NCI-H748 treated with DMSO at 0.1 percent for 48 hours (cell line): ENCODE data around the gene ALG13.
"Not testable (repeated sequence)": the region's sequence is repeated elsewhere in the genome, so short reads cannot be mapped to it uniquely, and the experiment has no call there.

Source experiments
- DNase-seq: peaks from one replicate; lab custom pipeline; 2025; lab: John Stamatoyannopoulos, UW

The ALG13 gene

GRCh38 chrX:111680988-111681779, at the start of gene ALG13:
Gene ALG13, plus strand, starts transcription at chrX:111681170. Its CDS starts 49 bp downstream, at chrX:111681219.
- peak; percentile 80 for DNase-seq

GRCh38 chrX:111634823-111635729, 45.9 kb upstream of the ALG13 start:
- DNase-seq = no peak

GRCh38 chrX:111641969-111642368, 39.0 kb upstream of the ALG13 start:
- DNase-seq = no peak

GRCh38 chrX:111645165-111645564, 35.8 kb upstream of the ALG13 start:
- DNase-seq = not testable (repeated sequence)

GRCh38 chrX:111645607-111646006, 35.4 kb upstream of the ALG13 start:
- no peak for DNase-seq

GRCh38 chrX:111646515-111646914, 34.5 kb upstream of the ALG13 start:
- no peak for DNase-seq

GRCh38 chrX:111648802-111649201, 32.2 kb upstream of the ALG13 start:
- DNase-seq = no peak

GRCh38 chrX:111649638-111650037, 31.3 kb upstream of the ALG13 start:
- no peak for DNase-seq

- no peak for DNase-seq
Observed at GRCh38 chrX:111650845-111651244, 30.1 kb upstream of the ALG13 start.

GRCh38 chrX:111652719-111653118, 28.3 kb upstream of the ALG13 start:
- no peak for DNase-seq

GRCh38 chrX:111661241-111661640, 19.7 kb upstream of the ALG13 start:
- no peak for DNase-seq

- DNase-seq = no peak
Observed at GRCh38 chrX:111662292-111662691, 18.7 kb upstream of the ALG13 start.

- DNase-seq = no peak
Observed at GRCh38 chrX:111671668-111672067, 9.3 kb upstream of the ALG13 start.

GRCh38 chrX:111687305-111687704, 6.3 kb downstream of the ALG13 start:
- DNase-seq = no peak

- DNase-seq = no peak
Observed at GRCh38 chrX:111695297-111695880, 14.4 kb downstream of the ALG13 start.

- no peak for DNase-seq
Observed at GRCh38 chrX:111719426-111720210, 38.6 kb downstream of the ALG13 start.

- DNase-seq = no peak
Observed at GRCh38 chrX:111728096-111728495, 47.1 kb downstream of the ALG13 start.

GRCh38 chrX:111731351-111731750, 50.4 kb downstream of the ALG13 start:
- DNase-seq = no peak

- DNase-seq = no peak
Observed at GRCh38 chrX:111736571-111736970, 55.6 kb downstream of the ALG13 start.

- no peak for DNase-seq
Observed at GRCh38 chrX:111742018-111742417, 61.0 kb downstream of the ALG13 start.

- no peak for DNase-seq
Observed at GRCh38 chrX:111743316-111743715, 62.3 kb downstream of the ALG13 start.

GRCh38 chrX:111756486-111756885, 75.5 kb downstream of the ALG13 start:
- DNase-seq = no peak
